GM18511 (cell line): ENCODE measurements around the gene CCL24.
"Not testable (repeated sequence)": the region's sequence is repeated elsewhere in the genome, so short reads cannot be mapped to it uniquely, and the experiment has no call there.

Experiments used
- ATAC-seq: cut with Tn5 transposase; IDR thresholded peaks from one replicate; pipeline ENCODE4 v1.9.1; 2021; ENCODE audit warnings: mild to moderate bottlenecking, moderate library complexity; ENCODE audit not compliant: unreplicated experiment

The CCL24 gene

GRCh38 chr7:75788154-75788847, 25.3 kb downstream of the CCL24 start:
- ATAC-seq = not testable (repeated sequence)

GRCh38 chr7:75783058-75783457, 30.5 kb downstream of the CCL24 start:
- not testable (repeated sequence) for ATAC-seq

- not testable (repeated sequence) for ATAC-seq
Observed at GRCh38 chr7:75780647-75781273, 32.8 kb downstream of the CCL24 start.

DNA sequence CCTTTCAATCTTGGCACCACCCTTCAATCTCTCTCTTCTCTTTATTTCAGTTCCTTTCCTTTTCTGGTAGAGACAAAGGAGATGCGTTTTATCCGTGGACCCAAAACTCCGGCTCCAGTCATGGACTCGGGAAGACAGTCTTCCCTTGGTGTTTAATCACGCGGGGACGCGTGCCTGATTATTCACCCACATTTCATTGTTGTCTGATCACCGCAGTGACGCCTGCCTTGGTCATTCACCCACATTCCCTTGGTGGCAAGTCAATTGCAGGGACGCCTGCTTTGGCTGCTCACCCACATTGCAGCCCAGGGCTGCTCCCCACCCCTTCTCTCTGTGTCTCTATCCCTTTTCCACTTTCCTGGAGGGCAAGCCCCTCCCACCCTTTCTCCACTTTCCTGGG, 34.1 kb downstream of the CCL24 start:
- not testable (repeated sequence) for ATAC-seq

GRCh38 chr7:75779035-75779434, 34.6 kb downstream of the CCL24 start:
- ATAC-seq = not testable (repeated sequence)

GRCh38 chr7:75776295-75776971, 37.2 kb downstream of the CCL24 start:
- no peak for ATAC-seq

GRCh38 chr7:75773958-75774357, 39.6 kb downstream of the CCL24 start:
- not testable (repeated sequence) for ATAC-seq

DNA sequence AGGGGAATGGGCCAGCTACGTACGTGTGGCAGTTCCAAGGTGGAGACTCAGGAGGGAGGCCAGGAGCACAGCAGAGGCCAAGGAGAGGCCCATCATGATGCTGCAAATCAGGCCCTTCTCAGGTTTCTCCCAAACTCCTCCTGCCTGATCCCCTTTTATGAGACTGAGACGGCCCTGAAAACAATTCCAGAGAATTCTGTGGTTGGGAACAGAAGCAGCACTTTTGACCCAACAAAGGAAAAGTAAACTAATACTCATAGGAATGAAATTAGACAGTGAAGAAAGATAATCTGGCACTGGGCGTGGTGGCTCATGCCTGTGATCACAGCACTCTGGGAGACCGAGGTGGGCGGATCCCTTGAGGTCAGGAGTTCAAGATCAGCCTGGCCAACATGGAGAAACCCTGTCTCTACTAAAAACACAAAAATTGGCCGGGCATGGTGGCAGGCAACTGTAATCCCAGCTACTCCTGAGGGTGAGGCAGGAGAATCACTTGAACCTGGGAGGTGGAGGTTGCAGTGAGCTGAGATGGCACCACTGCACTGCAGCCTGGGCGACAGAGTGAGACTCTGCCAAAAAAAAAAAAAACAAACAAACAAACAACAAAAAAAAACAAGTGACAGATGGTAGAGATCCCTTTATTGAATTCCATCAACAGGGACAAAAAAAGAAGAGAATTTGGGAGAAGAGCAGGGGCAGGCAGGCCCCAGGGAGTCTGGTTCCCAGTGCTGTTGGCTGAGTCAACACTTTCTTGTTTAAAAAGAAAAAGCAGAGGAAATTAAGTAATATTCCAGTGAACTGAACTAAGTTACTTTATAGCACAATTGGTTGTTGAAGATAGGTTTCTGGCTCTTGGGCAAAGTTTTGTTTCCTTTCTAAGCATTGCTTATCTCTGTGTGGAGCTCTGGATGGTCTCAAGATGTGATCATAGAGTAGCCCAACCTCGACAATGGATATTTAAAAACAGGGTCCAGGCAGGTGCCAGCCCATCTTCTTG, 41.2 kb downstream of the CCL24 start, which contains the start of gene CCL26:
Gene CCL26, minus strand, starts transcription at position 131 of the 997 bp plus-strand sequence. Its CDS starts 35 bp downstream, at position 96.
- ATAC-seq = no peak

- no peak for ATAC-seq
Observed at GRCh38 chr7:75771224-75771623, 42.4 kb downstream of the CCL24 start.

DNA sequence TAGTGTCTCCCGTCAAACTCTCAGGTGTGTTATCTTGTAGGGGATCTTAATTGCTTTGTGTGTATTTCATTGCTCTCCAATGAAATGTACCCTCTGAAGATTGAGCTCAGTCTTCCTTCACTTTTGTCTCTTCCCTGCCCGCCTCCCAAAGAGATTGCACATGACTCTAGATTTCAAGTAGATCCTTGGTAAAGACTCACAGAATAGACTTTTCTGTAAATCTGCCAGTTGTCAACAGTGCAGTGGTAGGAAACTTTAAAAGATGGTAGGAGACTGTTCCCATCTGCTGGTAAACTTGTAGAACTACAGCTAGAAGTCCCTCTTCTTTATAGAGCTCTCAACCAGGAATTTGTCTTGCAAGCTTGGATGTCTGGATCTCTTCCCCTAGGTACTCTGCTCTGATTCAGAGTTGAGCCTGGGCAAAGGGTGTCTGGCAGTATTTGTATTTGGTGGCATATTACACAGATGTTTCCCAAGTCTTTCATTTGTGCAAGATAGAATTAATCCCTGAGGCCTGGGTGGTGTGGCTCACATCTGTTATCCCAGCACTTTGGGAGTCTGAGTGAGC, 51.2 kb downstream of the CCL24 start:
- ATAC-seq = no peak

DNA sequence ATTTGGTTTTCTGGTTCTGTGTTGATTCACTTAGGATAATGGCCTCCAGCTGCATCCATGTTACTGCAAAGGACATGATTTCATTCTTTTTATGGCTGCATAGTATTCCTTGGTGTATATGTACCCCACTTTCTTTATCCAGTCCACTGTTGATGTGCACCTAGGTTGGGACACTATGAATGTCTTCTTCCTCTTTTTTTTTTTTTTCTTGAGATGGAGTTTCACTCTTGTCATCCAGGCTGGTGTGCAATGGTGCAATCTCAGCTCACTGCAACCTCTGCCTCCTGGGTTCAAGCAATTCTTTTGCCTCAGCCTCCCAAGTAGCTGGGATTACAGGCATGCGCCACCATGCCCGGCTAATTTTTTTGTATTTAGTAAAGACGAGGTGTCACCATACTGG, 51.8 kb downstream of the CCL24 start:
- not testable (repeated sequence) for ATAC-seq
